ENCODE results near the gene METTL26.

Gene METTL26

DNA sequence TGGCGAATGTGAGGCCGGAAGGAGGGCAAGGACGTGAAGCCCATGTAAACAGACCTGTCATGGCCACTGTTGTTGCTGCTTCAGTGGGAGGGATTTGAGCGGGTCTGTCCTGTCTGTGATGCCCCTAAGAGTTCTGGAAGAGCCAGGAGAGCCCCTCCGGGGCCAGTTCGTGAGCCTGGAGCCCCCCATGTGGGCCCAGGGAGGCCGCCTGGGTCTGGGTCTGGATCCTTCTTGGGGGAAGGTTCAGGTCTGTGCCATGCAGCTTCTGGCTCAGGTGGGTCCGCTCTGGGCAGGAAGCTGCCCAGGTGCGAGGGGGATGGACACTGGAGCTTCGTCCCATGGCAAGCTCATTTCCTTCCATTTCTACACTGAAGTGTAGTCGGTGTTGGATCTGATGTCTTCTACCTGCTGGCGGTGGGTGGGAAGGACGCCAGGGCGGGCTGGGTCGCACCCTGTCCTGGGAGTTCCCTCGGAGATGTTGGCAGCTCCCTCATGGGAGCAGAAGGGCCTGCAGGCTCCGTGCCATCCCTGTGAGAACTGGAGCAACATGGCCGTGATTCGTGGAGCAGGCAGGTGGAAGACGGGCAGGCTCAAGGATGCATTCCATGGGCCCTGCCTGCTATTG is 16.5 kb downstream of the METTL26 start:
- Histone ChIP-seq H3K27ac (no peak overlapping the region), H3K4me3 (no peak overlapping the region)
- TF ChIP-seq, protein P1, sequence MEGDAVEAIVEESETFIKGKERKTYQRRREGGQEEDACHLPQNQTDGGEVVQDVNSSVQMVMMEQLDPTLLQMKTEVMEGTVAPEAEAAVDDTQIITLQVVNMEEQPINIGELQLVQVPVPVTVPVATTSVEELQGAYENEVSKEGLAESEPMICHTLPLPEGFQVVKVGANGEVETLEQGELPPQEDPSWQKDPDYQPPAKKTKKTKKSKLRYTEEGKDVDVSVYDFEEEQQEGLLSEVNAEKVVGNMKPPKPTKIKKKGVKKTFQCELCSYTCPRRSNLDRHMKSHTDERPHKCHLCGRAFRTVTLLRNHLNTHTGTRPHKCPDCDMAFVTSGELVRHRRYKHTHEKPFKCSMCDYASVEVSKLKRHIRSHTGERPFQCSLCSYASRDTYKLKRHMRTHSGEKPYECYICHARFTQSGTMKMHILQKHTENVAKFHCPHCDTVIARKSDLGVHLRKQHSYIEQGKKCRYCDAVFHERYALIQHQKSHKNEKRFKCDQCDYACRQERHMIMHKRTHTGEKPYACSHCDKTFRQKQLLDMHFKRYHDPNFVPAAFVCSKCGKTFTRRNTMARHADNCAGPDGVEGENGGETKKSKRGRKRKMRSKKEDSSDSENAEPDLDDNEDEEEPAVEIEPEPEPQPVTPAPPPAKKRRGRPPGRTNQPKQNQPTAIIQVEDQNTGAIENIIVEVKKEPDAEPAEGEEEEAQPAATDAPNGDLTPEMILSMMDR (IDR thresholded peaks at IDR 0.05): no peak
- no peak for DNase-seq (ENCODE audit: low spot score)

DNA sequence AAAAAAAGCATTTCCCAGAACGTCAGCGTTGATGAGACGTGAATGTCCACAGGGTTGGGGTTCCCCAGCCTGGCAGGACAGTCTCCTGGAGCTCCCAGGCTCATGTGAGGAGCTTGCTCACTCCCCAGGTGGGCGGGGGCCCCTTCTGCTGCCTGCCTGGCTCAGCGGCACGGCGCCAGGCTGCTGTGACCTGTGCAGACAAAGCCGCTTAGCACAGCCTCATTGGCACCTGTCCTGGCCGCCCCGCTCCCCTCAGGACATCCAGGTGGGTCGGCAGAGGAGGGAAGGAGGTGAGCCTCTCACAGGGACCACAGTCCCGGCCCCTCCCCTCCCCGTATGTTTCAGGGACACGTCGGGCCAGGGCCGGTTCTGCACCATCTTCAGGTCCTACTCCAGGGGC is 18.2 kb downstream of the METTL26 start:
- Histone ChIP-seq H3K27ac (no peak overlapping the region), H3K4me3 (no peak overlapping the region)
- TF ChIP-seq, protein P1 (IDR thresholded peaks at IDR 0.05): no peak
- no peak for DNase-seq (ENCODE audit: low spot score)

DNA sequence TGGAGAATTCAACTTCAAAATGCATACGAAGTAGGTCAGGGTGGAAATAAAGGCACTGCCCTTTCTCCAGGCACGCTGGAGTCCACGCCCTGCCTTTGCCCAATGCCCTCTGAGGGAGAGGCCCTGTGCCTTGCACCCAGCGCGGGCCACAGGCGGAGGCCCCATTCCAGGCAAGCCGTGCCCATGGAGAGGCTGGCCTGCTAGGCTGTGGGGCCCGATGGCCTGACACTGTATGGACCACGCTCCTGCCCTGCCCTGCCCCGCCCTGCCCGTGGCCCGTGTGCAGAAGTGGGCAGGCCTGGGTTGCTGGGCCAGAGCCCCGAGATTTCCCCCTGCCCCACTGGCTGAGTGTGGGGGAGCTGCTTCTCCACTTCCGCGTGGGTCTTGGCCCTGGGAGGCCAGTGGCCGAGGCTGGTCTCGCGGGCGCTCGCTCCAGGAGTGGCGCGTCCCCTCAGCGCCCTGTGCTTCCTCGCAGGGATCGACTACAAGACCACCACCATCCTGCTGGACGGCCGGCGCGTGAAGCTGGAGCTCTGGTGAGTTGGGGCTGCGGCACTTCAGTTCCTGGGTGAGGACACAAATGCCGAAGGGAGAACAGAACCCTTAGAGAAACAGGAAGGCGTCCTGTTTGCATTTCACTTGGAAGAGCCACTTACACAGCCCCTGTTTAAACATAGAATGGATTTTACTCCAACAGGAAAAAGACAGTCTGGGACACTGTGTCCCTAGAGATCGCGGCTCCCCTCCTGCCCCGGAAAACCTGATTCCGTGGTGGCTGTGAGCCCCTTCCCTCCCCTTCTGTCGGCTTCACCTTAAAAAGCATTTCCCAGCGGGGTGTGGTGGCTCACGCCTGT is 19.1 kb downstream of the METTL26 start:
- Histone ChIP-seq H3K27ac (no peak overlapping the region), H3K4me3 (no peak overlapping the region)
- DNase-seq (ENCODE audit: low spot score): no peak
- TF ChIP-seq, protein P1 (IDR thresholded peaks at IDR 0.05): no peak

DNA sequence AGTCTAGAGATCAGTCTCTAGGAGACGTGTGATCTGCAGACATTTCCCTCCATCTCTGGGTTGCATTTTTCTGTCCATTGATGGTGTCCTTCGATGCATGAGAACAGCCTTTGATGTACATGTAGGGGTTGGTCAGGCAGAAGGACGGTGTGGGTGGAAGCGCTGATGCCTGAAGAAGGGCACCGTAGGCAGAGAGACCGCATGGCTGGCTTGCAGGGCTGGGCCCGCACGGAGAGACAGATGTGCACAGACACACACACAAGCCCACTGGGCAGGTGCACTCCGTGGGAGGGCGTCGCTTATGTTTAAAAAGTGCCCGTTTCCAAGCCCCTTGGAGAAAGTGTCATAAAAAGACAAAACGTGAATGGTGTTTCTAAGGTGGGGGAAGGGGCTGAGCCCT is 21.0 kb downstream of the METTL26 start:
- DNase-seq (ENCODE audit: low spot score): no peak
- Histone ChIP-seq H3K27ac (no peak overlapping the region), H3K4me3 (no peak overlapping the region)
- TF ChIP-seq, protein P1 (IDR thresholded peaks at IDR 0.05): no peak

DNA sequence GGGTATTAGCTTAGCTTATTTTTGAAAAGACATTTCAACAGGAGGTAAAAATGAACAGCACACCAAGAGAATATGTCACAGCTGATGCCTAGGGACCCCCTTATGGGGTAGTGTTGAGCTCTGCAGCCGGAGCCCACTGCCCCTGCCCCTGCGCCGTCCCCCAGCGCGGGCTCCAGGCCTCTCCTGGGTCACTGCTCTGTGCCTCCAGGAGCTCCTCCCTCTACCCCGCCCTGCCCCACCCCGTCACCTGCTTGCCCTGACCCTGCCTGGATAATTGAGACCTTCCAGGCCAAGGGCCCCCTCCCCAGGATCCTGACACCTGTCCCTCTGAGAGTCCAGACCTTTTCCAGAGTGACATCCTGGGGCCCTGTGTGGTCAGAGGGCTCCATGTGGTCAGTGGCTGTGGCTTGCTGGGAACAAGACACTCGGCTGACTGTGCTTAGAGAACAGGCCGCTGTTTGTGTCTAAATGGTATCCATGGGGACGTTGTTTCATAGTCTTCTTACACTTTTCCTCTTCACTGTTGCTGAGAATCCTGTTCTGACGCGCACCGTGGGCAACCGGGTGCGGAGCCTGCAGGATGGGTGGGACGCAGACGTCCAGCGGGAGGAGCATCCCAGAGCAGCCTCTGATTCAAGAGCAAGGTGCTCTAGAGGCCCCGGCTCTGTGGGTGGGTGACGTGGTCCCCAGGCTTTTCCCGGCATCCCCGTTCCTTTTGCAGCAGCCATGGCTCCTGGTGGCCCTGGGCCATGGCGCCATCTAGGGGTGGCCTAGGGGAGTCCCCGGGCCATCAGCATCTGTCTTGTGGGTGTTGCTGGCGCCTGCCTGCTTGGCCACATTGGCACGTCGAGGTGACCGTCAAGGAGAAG is 25.4 kb downstream of the METTL26 start:
- no peak overlapping the region for H3K4me3 ChIP-seq
- no peak overlapping the region for H3K27ac ChIP-seq
- DNase-seq (ENCODE audit: low spot score): no peak
- TF ChIP-seq, protein P1 (IDR thresholded peaks at IDR 0.05): peak; percentile 32

DNA sequence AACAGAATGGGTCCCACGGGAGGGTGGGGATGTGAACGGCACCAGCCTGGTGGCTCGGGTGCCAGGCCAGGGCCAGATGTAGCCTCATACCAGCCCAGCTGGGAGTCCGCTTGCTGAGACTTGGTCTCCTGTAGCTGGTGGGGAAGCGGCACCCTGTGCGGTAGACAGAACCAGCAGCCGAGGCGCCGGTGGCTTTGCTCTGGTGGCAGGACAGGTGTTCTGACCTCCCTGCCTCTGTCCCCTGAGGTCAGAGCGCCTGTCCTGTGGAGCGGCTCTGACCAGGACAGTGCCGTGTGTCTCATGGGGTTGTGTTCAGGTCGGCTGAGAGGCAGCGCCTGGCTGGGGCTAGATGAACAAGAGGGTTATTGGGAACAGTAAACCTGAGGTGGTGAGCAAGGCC is 26.1 kb downstream of the METTL26 start:
- Histone ChIP-seq H3K27ac (no peak overlapping the region), H3K4me3 (no peak overlapping the region)
- TF ChIP-seq, protein P1 (IDR thresholded peaks at IDR 0.05): no peak
- DNase-seq (ENCODE audit: low spot score): no peak

Measured in coronary artery (tissue), 2 donors.